Uterus (tissue), 2 donors: ENCODE results near the gene AUNIP.

Experiments
- CTCF ChIP-seq, 4 experiments: fragments of 200-600 bp in 2 of 4; fragments of 450-650 bp in 2 of 4; sonication (generic) in 2 of 4; IDR thresholded peaks; one replicate each; pipeline ENCODE4 v1.5.1; 2016 to 2019; ENCODE audit warnings: antibody characterized with exemption in 4 of 4, mild to moderate bottlenecking in 2 of 4, moderate library complexity in 1 of 4
- POLR2A ChIP-seq, 2 donors: fragments of 450-650 bp; IDR thresholded peaks; one replicate each; pipeline ENCODE4 v1.6.1; 2016; ENCODE audit warnings: antibody characterized with exemption in 2 of 2, mild to moderate bottlenecking in 1 of 2, moderate library complexity in 1 of 2

- no peak for TF ChIP-seq CTCF (IDR thresholded peaks at IDR 0.05)
- TF ChIP-seq POLR2A (IDR thresholded peaks at IDR 0.05), result no peak
Observed at GRCh38 chr1:25893116-25893515, 33.9 kb upstream of the AUNIP start.
